Dedifferentiated amniotic fluid mesenchymal stem cell (primary cell): ENCODE measurements around the gene KATNBL1.
"Not testable (repeated sequence)": the region's sequence is repeated elsewhere in the genome, so short reads cannot be mapped to it uniquely, and the experiment has no call there.

Source experiments
- DNase-seq: peaks from one replicate; pipeline ENCODE4 v3.0.0-alpha.2; 2016; ENCODE audit errors: extremely low spot score

Gene KATNBL1

DNA sequence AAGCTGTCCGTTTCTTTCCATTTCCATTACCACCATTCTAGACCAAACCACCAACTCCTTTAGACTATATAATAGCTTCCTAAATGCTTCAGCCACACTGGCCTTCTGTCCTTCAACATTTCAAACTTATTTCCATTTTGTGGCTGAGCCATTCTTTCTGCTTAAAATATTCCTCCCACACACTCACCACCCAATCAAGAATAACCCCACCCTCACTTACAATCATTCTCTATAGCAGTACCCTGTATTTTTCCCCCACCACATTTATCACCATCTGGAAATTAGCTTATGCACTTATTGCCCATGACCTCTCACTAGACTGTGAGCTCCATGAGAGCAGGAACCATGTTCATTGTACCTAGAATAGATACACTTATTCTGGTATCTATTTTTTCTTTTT is 6.6 kb downstream of the KATNBL1 start:
- no peak for DNase-seq

DNA sequence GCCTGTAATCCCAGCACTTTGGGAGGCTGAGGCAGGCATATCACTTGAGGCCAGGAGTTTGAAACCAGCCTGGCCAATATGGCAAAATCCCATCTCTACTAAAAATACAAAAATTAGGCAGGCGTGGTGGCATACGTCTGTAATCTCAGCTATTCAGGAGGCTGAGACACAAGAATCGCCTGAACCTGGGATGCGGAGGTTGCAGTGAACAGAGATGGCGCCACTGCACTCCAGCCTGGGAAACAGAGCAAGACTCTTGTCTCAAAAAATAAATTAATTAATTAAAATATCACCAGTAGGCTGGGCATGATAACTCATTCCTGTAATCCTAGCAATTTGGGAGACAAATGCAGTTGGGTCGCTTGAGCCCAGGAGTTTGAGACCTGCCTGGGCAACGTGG is 16.6 kb downstream of the KATNBL1 start:
- not testable (repeated sequence) for DNase-seq

DNA sequence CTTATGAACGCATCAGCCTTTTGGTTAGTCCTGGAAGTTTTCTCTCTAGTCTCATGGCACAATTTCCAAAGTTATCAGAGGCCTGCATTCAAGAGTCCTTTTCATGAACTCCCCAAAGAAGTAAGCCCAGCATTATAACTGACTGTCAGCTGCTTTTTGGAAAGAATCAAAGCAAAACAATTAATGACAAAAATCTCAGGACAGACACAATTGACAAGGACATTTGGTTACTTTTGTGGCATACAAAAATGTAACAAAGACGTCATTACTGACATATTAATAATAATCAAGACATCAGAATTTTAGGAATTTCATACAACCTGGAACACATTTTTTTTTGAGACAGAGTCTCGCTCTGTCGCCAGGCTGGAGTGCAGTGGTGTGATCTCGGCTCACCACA is 21.2 kb downstream of the KATNBL1 start:
- DNase-seq: no peak

DNA sequence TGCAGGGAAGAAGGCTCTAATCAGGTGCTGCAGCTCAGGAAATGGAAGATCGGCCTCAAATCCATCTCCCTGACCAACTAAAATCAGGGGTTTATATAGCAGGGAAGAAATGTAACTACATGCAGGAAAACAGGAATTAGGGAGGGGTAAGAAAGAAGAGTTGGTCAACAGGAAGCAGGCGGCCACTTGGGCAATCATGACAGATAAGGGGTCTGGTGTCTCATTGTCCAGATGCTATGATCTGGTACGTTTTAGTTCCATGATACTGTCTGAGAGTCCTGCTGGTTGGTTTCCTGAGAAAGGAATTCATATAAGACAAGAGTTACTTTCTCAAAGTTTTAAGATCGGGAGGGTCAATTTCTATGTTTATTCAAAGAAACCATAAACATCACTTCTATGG is 24.2 kb downstream of the KATNBL1 start:
- DNase-seq: no peak

DNA sequence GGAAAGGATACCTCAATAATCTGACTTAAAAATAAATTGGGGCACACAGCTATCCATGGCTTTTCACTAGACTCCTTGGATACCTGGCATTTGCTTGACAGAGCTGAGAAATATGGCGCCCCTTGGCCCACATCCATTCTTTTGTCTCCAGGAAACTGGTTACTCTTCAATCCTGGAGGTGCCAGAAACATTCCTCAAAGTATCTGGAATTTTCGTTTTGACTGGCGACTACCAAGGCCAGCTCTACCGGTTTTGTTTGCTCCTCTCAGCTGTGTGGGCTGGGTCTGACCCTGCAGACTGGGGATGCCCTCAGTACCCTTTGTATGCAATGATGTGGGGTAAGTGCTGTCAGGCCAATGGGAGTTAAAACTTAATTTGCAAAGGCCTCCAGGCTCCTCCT is 27.0 kb downstream of the KATNBL1 start:
- DNase-seq: no peak

DNA sequence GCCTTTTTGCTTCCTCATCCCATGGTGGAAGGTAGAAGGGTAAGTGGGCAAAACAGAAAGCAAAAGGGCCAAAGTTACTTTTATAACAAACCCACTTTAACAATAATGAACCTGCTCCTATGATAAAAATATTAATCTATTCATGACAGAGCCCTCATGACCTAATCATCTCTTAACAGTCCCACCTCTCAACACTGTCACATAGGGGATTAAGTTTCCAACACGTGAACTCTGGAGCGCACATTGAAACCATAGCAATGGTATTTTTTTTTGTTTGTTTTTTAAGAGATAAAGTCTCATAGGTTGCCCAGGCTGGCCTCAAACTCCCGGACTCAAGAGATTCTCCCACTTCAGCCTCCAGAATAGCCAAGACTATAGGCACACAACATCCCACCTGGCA is 30.7 kb downstream of the KATNBL1 start:
- DNase-seq: no peak

DNA sequence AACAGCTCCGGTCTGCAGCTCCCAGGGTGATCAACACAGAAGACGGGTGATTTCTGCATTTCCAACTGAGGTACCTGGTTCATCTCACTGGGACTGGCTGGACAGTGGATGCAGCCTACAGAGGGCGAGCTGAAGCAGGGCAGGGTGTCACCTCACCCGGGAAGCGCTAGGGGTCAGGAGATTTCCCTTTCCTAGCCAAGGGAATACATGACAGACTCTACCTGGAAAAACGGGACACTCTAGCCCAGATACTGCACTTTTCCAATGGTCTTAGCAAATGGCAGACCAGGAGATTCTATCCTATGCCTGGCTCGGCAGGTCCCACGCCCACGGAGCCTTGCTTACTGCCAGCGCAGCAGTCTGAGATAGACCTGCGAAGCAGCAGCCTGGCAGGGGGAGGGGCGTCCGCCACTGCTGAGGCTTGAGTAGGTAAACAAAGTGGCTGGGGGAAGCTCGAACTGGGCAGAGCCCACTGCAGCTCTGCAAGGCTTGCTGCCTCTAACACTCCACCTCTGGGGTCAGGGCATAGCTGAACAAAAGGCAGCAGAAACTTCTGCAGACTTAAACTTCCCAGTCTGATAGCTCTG is 43.8 kb downstream of the KATNBL1 start:
- DNase-seq: not testable (repeated sequence)

DNA sequence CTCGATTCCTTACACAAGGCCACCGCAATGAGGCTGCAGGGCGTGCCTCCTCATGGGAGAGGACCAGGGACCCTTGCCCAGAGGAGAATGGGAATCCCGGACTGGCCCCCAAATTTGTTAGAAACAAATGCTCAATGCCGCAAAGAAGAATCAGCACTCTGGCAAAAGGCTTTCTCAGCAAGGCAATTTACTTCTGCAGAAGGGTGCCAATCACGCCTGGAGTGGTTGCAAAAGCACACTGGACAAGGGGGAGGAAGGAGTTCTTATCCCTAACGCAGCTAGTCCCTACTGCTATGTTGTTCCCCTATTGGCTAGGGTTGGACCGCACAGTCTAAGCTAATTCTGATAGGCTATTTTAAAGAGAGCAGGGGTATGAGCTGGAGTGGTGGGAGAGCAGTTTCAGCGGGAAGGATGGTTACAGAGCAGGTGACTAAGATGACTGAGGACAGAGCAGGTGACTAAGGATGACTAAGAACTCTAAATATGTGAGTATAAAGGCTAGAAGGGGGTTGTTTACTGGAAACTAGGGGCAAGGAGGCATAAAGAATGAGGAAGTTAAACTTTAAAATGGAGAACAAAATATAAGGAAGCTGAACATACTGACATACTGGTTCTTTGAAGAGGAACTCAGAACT is 48.5 kb downstream of the KATNBL1 start:
- no peak for DNase-seq

DNA sequence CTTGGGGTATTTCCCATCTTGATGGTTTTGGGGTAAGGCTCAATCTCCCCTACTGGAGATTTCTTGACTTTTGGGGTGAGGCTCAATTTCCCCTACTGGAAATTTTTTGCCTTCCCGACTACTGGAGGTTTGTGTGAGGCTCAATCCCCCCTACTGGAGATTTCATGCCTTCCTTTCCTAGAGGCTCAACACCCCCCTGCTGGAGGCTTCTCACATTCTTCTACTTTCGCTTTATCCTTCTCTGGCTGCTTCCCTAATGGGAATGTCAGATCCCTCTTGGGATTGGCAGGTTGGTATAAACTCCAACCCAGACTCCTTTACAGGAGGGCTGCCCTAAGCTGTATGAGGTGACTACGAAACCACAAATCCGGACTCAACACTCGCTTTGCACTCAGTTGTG is 49.2 kb downstream of the KATNBL1 start:
- no peak for DNase-seq

DNA sequence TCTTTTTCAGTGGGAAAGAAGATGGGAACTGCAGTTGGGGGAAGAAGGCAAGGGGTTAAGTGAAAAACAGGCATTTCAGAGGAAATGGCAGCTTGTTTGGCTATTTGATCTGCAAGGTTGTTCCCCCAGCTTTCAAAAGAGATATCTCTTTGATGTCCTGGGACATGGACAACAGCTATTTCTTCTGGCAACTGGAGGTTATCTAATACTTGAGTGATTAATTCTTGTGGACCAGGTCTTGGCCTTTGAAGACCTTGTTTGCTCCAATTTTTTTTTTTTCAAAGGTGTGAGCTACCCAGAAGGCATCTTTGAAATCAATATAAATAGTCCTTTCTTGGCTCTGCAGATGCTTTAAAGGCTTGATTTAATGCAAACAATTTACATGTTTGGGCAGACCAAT is 51.5 kb downstream of the KATNBL1 start:
- DNase-seq: no peak

DNA sequence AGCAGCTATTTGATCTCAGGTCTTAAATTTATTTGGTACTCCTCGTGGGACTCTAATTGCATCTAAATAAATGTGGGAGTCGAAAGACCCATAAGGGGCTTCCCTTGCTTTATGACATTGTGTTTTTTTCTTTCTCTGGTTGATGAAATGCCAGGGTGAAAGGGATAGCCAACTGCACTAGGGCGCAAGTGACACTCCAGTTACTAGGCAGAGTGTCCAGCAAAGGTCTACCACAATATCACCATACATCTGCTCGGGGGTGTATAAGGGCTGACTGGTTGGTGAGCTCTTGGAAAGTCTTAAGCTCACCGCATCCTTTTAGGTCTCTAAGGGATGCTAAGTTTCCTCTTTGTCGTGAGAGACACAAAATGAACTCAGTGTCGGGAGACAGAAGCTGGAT is 54.0 kb downstream of the KATNBL1 start:
- DNase-seq: no peak

DNA sequence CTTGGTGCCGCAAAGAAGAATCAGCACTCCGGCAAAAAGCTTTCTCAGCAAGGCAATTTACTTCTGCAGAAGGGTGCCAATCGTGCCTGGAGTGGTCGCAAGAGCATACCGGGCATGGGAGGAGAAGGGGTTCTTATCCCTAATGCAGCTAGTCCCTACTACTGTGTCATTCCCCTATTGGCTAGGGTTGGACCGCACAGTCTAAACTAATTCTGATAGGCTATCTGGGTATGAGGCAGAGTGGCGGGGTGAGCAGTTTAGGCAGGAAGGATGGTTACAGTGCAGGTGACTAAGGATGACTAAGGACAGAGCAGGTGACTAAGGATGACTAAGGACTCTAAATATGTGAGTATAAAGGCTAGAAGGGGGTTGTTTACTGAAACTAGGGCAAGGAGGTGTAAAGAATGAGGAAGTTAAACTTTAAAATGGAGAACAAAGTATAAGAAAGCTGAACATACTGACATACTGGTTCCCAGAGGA is 55.1 kb downstream of the KATNBL1 start:
- no peak for DNase-seq

DNA sequence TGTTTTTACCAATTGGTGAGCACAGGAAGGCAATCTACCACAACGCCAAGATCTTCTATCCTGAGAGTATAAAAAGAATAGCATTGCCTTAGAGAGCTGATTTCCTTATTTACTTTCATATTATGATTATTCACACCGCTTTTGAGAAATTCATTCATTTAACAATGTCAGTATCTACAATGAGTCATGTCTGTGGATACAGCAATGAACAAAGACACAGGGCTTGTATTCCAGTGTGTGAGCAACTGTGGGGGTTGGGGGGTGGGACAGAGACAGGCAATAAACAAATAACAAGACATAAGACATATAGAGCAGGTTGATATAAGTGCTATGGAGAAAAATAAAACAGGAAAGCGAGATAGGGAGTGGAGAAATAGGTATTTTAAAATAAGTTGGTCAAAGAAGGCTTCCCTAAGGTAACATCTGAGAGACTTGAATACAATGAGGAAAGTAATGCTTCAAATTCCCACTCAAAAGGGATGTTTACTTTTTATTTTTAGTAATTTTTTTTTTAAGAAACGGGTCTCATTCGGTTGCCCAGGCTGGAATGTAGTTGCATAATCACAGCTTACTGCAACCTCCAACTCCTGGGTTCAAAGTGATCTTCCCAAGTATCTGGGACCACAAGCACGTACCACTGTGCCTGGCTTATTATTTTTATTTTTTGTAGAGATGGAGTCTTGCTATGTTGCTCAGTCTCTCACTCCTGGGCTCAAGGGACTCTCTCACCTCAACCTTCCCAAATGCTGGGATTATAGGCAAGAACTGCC is 62.3 kb downstream of the KATNBL1 start:
- DNase-seq: no peak

DNA sequence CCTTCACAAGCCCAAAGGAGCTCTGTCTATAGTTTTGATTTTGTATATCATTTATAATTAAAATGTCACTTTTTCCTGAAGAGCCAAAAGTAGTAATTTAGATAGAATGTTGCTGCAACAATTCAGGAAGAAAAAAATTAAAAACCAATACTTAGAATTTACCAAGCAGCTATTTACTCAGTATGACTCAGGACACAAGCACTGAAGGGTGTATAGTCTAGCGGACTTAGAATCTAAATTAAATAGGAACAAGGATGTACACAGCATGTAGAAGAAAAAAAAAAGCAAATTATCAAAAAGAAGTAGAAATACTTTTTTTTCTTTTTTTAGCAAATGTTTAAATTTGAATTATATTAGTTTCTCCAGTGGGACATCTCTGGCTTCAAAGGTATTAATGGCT is 76.4 kb downstream of the KATNBL1 start:
- no peak for DNase-seq

DNA sequence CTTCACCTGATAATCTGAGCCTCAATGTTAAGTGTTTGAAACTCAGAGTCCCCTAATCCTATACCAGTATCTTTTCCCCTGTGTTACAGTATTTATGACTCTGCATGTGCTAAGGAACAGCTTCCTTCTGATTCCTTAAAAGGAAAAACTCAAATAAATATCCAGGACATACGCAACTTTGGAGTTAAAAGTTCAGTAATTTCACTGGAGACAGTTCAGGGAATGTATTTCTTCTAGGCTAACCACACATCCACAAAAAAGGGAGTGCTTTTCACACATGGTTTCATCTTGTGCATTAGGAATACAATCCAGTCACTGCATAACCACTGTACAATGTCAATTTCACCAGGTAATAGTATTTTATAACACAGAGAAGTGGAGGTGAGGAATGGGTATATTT is 77.0 kb downstream of the KATNBL1 start:
- DNase-seq: no peak

DNA sequence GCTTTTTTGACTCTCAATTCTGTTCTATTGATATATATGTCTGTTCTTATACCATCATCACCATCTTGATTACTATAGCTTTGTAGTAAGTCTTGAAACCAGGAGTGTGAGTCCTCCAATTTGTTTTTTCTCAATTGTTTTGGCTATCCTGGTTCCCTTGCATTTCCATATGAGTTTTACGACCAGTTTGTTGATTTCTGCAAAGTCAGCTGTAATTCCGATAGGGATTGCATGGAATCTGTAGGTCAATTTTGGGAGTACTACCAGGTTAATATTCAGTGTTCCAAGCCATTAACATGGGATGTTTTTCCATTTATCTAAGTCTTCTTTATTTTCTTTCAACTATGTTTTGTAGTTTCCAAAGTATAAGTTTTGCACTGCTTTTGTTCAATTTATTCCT is 81.0 kb downstream of the KATNBL1 start:
- no peak for DNase-seq

DNA sequence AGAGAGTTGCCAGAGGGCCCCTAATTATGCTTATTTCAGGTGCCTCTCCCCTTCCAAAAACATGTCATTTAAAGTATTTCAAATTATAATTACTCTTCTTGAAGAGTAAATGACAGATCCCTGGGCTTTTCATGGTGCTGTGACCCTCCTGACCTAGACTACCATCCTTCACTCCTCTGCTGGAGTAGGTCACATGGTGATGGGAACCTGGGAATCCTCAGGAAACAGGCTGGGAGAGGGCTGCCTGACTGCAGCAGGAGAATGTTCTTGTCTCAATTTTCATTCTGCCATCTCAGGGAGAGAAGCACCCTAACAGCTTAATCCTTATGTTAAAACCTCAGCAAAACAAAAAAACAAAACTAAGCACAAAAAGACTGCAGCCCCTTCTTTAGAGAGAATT is 83.4 kb downstream of the KATNBL1 start:
- no peak for DNase-seq

DNA sequence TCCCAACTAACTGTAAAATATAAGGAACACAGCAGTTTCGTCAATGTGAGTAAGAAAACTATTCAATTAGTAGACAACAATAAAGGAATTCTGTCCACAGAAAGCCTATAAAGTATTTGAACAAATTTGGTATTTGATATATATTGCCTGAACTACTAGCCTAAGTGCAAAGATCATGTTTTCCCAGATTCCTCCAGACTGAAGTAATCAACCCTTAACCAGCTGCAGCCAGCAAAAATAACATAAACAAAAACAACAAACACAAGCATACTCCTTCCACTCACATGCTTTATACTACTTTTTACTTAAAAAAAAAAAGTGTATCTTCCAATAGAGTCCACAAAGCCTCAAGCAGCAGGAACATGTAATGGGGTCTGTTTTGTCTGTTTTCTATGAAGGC is 84.0 kb downstream of the KATNBL1 start:
- no peak for DNase-seq

DNA sequence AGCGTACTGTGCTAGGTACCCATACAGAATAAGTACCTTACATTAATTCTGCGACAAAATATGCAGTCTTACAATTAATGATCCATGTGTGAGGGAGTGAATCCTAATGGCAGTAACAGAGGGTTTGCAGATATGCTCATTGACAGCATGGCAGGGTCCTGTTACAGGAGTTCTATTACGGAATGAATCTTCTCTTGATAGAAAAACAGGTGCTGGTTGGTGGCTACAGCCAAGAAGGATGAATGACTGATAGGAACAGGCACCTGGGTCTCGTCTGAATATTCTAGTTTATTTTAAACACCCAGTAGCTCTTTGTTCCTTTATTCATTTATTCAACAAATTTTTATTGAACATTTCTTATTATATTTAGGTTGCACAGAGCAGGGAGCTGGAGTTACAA is 85.2 kb downstream of the KATNBL1 start:
- DNase-seq: no peak

DNA sequence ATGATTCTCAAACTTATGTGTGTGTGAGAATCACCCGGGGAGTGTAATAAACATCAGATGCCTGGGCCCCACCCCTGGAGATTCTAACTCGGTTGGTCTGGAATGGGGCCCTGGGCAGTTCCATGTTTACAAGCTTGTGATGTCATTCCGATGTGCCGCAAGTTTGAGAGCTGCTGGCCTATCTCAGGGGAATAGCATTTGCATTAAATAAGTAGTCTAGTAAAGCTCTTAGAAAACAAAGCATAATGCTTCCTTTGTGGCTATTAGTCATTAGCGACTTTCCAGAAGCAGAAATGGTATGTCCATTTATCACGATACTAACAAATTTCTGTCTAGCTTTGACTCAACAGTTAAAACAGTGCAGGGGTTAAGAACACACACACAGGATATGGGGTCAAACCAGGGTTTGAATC is 87.1 kb downstream of the KATNBL1 start:
- no peak for DNase-seq

DNA sequence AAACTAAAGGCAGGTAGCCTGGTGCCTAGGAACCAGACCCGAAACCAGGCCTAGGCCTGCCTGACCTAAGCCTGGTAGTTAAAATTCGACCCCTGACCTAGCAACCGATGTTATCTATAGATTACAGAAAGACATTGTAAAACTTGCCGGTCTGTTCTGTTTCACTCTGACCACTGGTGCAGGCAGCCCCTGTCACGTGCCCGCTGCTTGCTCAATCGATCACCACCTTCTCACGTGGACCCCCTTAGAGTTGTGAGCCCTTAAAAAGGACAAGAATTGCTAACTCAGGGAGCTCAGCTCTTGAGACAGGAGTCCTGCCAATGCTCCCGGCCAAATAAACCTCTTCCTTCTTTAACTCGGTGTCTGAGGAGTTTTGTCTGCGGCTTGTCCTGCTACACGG is 88.1 kb downstream of the KATNBL1 start:
- not testable (repeated sequence) for DNase-seq

DNA sequence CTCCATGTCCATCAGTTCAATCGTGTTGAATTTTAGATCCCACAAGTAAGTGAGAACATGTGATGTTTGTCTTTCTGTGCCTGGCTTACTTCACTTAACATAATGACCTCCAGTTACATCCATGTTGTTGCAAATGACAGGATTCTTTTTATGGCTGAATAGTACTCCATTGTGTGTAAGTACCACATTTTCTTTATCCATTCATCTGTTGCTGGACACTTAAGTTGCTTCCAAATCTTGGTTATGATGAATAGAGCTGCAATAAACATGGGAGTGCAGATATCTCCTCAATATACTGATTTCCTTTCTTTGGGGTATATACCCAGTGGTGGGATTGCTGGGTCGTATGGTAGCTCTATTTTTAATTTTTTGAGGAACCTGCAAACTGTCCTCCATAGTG is 89.5 kb downstream of the KATNBL1 start:
- DNase-seq: not testable (repeated sequence)

DNA sequence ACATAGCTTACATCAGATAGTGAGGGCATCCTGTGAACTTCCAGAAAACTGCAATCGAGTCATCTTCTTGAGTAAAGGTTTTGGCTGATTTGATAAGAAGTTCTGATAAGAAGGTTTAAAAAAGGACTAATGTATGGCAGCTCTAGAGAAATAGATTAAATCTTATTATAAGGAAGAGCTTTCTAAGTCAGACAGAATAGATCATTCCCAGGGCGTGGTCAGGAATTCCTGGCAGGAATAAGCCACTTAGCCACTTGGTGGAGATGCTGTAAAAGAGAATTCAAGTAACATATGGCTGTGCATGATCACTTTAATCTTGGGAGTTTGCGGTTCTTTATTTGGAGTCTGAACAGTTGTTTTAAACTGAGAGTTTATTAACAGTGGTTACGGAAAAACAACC is 90.6 kb downstream of the KATNBL1 start:
- no peak for DNase-seq
